Measurements from ENCODE around the gene NDUFA12.

NDUFA12 gene

GRCh38 chr12:94940771-94941170 lies 62.7 kb downstream of the NDUFA12 start:
- no peak for DNase-seq (ENCODE audit: low read depth)

- DNase-seq (ENCODE audit: low read depth): no peak
These were observed 64.9 kb downstream of the NDUFA12 start for GRCh38 chr12:94938583-94938982.

GRCh38 chr12:94930772-94931171 lies 72.7 kb downstream of the NDUFA12 start:
- DNase-seq (ENCODE audit: low read depth): no peak

GRCh38 chr12:94930216-94930654 lies 73.3 kb downstream of the NDUFA12 start:
- no peak for DNase-seq (ENCODE audit: low read depth)

GRCh38 chr12:94929780-94930179 lies 73.7 kb downstream of the NDUFA12 start:
- DNase-seq (ENCODE audit: low read depth): no peak

- no peak for DNase-seq (ENCODE audit: low read depth)
These were observed 77.8 kb downstream of the NDUFA12 start for GRCh38 chr12:94925729-94926128.

- no peak for DNase-seq (ENCODE audit: low read depth)
These were observed 78.3 kb downstream of the NDUFA12 start for GRCh38 chr12:94925206-94925605.

- no peak for DNase-seq (ENCODE audit: low read depth)
These were observed 80.9 kb downstream of the NDUFA12 start for GRCh38 chr12:94922561-94922960.
